GM18526 (cell line): ENCODE results near the gene RILP.

Source experiments
- POLR2A ChIP-seq: IDR thresholded peaks from 3 replicates; pipeline ENCODE4 v1.6.1; 2011; ENCODE audit not compliant: insufficient read length; ENCODE audit errors: extremely low read depth

The RILP gene

DNA sequence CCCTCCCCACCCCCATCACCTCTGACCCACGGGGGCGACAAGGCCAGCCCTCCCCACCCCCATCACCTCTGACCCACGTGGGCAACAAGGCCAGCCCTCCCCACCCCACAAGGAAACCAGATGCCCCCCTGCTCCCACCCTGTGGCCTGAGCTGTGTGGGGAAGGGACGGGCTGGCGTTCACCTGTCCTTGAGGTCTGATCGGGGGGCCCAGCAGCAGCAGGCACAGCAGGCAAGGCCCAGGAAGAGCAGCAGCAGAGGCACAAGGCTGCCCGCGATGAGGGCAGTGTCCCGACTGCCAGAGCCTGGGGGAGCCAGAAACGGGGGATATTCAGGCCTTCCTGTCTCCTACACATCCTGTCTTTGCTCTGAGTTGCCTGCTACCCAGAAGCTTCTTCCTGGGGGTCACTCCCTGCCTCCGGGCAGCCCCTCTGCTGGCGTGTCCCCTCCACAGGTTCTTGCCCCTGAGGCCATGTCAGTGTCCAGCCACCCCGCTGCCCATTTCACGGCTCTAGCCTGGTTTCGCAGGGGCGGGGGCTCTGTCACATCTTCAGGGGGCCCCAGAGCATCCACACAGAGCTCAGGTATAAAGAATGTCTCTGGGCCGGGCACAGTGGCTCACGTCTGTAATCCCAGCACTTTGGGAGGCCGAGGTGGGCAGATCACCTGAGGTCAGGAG lies 10.9 kb downstream of the RILP start:
- TF ChIP-seq POLR2A, result no peak

GRCh38 chr17:1638171-1638590 lies 11.5 kb downstream of the RILP start:
- no peak for TF ChIP-seq POLR2A

DNA sequence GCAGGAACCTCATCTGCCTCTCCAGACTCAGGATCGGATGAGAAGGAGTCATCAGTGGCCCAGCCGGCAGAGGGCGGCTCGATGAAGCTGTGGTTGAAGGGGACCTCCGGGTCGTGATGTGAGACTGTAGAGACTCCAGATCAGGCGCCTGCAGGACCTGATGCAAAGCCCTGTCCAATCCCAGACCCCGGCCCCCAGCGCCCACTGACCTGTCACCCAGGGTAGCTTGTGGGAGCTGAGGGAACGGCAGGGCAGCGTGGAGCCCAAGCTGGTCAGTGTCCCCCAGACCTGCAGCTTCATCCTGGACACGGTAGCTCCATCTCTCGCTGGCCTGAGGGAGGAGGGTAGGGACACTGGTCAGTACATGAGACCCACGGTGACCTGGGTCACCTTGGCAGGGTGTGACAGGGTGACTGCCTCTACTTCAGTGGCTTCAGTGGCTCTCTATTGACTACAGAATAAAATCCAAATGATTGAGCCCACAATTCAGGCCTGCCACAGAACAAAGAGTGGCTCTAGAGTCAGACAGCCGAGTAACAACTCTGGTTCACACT lies 12.9 kb downstream of the RILP start:
- no peak for TF ChIP-seq POLR2A

DNA sequence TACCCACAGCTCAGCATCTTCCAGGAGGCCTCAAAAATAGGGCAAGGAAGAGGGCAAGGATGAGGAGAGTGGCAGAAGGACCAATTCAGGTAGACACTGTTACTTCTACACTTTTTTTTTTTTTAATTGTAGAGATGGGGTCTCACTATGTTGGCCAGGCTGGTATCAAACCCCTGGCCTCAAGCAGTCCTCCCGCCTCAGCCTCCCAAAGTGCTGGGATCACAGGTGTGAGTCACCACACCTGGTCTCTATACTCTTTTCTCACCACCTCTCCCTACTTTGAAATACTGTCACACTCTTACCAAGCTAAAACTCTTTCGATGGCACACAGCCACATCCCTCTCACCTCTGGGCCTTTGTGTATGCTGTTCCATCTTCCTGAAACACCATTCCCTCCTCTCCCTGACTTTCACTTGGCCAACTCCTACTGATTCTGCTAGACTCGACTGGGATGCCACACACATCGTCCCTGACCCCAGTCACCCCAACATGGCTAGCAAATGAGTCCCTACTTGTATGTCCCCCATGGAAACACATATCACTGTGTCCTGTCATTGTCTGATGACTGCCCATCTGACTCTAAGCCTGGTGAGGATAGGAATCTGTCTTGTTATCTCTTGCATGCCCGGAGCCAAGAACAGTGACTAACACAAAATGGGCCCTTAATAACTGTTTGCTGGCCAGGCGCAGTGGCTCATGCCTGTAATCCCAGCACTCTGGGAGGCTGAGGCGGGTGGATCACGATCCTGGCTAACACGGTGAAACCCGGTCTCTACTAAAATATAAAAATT lies 13.8 kb downstream of the RILP start:
- no peak for TF ChIP-seq POLR2A

GRCh38 chr17:1634841-1635650 lies 14.6 kb downstream of the RILP start:
- no peak for TF ChIP-seq POLR2A

GRCh38 chr17:1630662-1631061 lies 19.0 kb downstream of the RILP start:
- TF ChIP-seq POLR2A, result no peak

DNA sequence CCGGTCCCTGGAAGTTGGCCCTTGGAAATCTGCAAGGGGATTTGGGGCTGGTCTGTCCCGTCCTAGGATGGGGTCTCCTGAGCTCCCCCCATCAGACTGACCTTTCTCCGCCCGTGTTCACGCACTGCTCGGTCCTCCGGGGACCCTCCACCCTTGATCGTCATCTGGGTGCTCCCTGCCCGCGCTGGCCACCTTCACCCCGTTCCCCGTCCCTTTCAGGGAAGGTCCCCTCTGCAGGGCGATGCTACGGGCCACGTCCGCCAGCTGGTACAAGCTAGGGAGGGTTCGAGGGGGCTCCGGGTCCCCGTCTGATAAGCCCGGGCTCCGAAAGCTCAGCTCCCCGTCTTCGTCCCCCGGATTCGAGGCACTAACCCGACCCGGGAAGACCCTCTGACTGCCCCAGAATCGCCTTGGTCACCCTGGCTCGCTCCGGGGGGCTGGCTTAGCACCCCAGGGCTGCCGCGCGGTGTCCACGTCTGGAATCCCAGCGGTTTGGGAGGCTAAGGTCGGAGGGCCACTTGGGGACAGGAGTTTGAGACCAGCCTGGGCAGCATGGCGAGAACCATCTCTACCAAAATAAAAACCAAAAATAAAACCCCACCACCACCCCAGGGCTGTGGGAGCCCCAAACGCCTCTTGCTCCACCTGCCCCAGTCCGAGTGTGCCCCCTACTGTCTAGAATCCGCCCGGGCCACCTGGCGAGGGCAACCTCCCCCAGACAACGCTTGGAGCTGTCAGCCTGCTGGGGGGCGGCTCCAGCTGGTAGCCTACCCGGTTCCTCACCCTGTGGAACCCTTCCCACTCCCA lies 20.0 kb downstream of the RILP start:
- TF ChIP-seq POLR2A, result no peak

GRCh38 chr17:1628856-1629503 lies 20.7 kb downstream of the RILP start:
- peak; percentile 62 for TF ChIP-seq POLR2A

GRCh38 chr17:1627982-1628855 lies 21.4 kb downstream of the RILP start, which contains the start of gene SLC43A2:
TSS of gene SLC43A2 (minus strand) at chr17:1628834. CDS start at chr17:1627874, 960 bp downstream.
- peak; percentile 56 for TF ChIP-seq POLR2A

GRCh38 chr17:1627182-1627981 lies 22.3 kb downstream of the RILP start:
- peak; percentile 31 for TF ChIP-seq POLR2A

DNA sequence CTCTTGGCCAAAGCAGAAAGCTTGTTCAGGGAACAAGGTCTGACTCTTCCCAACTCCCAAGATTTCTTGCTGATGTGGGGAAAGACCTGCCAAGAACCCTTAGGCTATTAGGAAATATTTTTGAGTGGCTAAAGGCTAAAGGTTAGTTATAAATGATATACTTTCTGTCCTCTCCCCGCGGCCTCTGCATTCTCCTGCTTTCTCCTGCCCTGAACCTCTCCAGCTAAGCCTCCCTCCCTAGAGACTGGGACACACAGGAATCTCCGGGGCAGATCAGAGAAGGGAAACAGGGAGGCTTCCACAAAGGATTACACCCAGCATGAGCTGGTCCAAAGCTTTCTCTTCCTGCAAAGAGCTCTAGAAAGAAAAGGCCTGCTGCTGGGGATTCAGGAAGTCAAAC lies 23.3 kb downstream of the RILP start:
- no peak for TF ChIP-seq POLR2A

DNA sequence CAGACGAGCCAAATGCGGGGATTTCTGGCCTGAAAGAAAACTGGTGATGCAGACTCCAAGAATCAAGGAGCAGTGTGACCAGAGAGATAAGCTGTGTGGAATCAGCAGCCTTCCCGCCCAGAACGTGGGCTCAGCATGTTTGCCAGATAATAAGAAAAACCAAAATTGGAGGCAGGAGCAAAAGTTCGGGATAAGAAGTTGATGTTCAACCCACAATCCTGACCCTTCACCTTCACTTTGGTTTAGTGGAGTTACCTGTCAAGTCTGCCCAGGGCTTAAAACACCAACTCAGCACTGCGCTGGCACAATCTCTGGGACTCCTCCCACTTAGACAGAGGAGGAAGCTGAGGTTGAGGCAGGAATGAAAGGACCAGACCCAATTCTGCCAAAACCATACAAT lies 24.1 kb downstream of the RILP start:
- no peak for TF ChIP-seq POLR2A
